ENCODE results near the gene RSPH3. TPM values are rescaled to one million over a fixed set of nuclear protein-coding genes. Genes with fewer than 3 reads are reported as not detected.
A peak's percentile ranks its signal among the peaks of the same experiment; 100 is the strongest.

RSPH3 gene
- total and polyA plus RNA-seq, 2 of the 8 experiments (the other 6 are each of a cell fraction or from before 2014, with no cell fraction given), result 0.60 to 2.7 TPM

- H2BK15ac ChIP-seq (ENCODE audit: low read length), result no peak overlapping the region
- no peak overlapping the region for H3K4me3 ChIP-seq (ENCODE audit: extremely low read depth in 1 of 4, insufficient read depth in 2 of 4, low read depth in 3 of 4, low read length in 4 of 4)
- H3K36me3 ChIP-seq (ENCODE audit: control insufficient read depth in 2 of 4, insufficient read depth in 4 of 4, low read length in 3 of 4), result no peaks in the 10 kb centered on the region
- H4K8ac ChIP-seq (ENCODE audit: extremely low read depth, insufficient read depth, low read length), result no peak overlapping the region
- 87% methylated on average over 1 of the region's 1 CpG; no CpG with 5 or more reads in 1 of the 2 experiments for WGBS, 2 experiments (ENCODE audit: extremely low coverage in 1 of 2, insufficient coverage in 1 of 2, insufficient read length in 1 of 2, insufficient replicate concordance in 2 of 2, low coverage in 1 of 2, low lambda C conversion rate in 2 of 2, missing lambda C conversion rate in 1 of 2)
- H3K14ac ChIP-seq (ENCODE audit: insufficient read length), result no peak overlapping the region
- H4K20me1 ChIP-seq (replicated peaks in 1 of 2; ENCODE audit: control insufficient read depth in 1 of 2, insufficient read depth in 2 of 2, low read length in 2 of 2), result no peaks in the 10 kb centered on the region
- H2AK5ac ChIP-seq (ENCODE audit: low read depth, low read length), result no peak overlapping the region
- H3K79me2 ChIP-seq (ENCODE audit: control insufficient read depth in 1 of 2, insufficient read depth in 2 of 2, low read length in 2 of 2), result no peaks in the 10 kb centered on the region
- no peak overlapping the region for H2BK20ac ChIP-seq (ENCODE audit: low read length)
- H3K4ac ChIP-seq (replicated peaks; ENCODE audit: insufficient read length, low read depth, low read length), result no peak overlapping the region
- no peaks in the 10 kb centered on the region for H3K27me3 ChIP-seq (replicated peaks in 1 of 4; ENCODE audit: control insufficient read depth in 3 of 4, extremely low read depth in 1 of 4, insufficient read depth in 3 of 4, low read length in 3 of 4)
- no peak overlapping the region for H2BK5ac ChIP-seq (ENCODE audit: low read depth, low read length)
- H2AFZ ChIP-seq (ENCODE audit: low read length), result no peak overlapping the region
- H4K5ac ChIP-seq (ENCODE audit: insufficient read length, low read depth, low read length), result no peak overlapping the region
- H2BK120ac ChIP-seq (replicated peaks; ENCODE audit: low read depth, low read length), result no peak overlapping the region
- H3K4me1 ChIP-seq (replicated peaks in 1 of 4; ENCODE audit: control insufficient read depth in 3 of 4, insufficient read depth in 4 of 4, low read length in 3 of 4), result no peaks in the 10 kb centered on the region
- no peak overlapping the region for H3K9ac ChIP-seq (replicated peaks in 1 of 4; ENCODE audit: extremely low read depth in 1 of 4, low read depth in 3 of 4, low read length in 3 of 4)
- peaks cover 2 to 13% of the 10 kb centered on the region in 2 experiments; a peak in 2 of 4 replicates for H3K9me3 ChIP-seq (ENCODE audit: insufficient read depth in 2 of 2, low read depth in 1 of 2, low read length in 1 of 2)
- H3K27ac ChIP-seq (ENCODE audit: low read depth, low read length), result no peak overlapping the region
- no peak for DNase-seq (ENCODE audit: low read depth in 1 of 2, low spot score in 2 of 2)
- TF ChIP-seq CTCF (IDR thresholded peaks at IDR 0.05; ENCODE audit: control extremely low read depth in 1 of 3, insufficient read depth in 1 of 3, low read depth in 1 of 3, low read length in 3 of 3), result no peak
- TF ChIP-seq SP4 (IDR thresholded peaks at IDR 0.05; ENCODE audit: low read length), result no peak
- TF ChIP-seq CEBPB (IDR thresholded peaks at IDR 0.05; ENCODE audit: low read depth, low read length), result no peak
- no peak for TF ChIP-seq CBX5 (IDR thresholded peaks at IDR 0.05; ENCODE audit: low read depth, low read length)
- no peak overlapping the region for H3K18ac ChIP-seq (ENCODE audit: extremely low read depth, low read length)
- no peak overlapping the region for H3K23ac ChIP-seq (ENCODE audit: insufficient read length)
- peak; percentile 69 for FAIRE-seq
- no peak overlapping the region for H3K4me2 ChIP-seq (ENCODE audit: insufficient read depth in 1 of 2, low read depth in 2 of 2, low read length in 2 of 2)
- ChIA-PET CTCF (ENCODE audit: partially characterized antibody) (no interaction called here), POLR2A (ENCODE audit: partially characterized antibody) (no interaction called here)
- H2BK12ac ChIP-seq (ENCODE audit: low read depth, low read length), result no peak overlapping the region
- H3K56ac ChIP-seq (replicated peaks; ENCODE audit: insufficient read length, low read depth, low read length), result no peak overlapping the region
- H4K91ac ChIP-seq (replicated peaks; ENCODE audit: insufficient read length, low read length), result no peak overlapping the region
- H3K79me1 ChIP-seq (ENCODE audit: low read depth, low read length), result no peaks in the 10 kb centered on the region
- H3K23me2 ChIP-seq (ENCODE audit: low read depth, low read length), result no peaks in the 10 kb centered on the region
Measured at GRCh38 chr6:158969148-158969547, 30.9 kb downstream of the RSPH3 start.

All from H1 (cell line).